Midbrain (tissue), 1 donor: ENCODE results near the gene HOPX.
"Not testable (repeated sequence)": the region's sequence is repeated elsewhere in the genome, so short reads cannot be mapped to it uniquely, and the experiment has no call there.

Experiments
- DNase-seq: peaks from one replicate; lab custom pipeline; 2025; lab: John Stamatoyannopoulos, UW

Gene HOPX, protein sequence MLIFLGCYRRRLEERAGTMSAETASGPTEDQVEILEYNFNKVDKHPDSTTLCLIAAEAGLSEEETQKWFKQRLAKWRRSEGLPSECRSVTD

DNA sequence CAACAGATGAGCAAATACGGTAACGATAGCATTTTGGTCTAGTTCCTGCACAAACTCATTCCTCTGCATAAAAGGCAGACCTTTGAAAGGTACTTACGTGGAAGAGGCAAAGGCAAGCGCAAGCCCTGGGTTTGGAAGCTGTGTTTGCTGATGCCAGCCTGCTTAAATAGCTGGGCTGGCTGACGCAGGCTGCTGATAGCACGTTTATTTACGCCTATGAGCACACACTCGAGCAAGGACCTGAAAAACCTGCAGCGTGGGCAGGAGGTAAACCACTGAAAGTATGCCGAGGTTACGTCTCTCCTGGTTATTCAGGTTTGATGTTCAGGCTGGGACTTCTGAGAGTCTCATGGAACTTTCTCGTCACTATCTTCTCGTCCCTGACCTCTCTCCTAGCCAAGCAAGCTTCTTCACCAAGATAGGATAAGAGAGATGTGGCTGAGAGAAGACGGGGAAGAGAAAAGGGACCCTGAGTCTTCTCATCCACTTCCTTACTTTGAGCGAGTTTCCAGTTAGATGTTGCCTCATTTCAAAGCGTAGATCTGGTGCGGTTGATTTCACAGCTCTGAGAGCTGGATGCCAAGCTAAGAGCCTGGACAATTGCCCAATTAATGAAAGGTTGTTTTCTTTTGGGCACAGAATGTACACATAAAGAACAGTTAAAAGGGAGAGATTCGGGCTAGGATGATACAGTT is at the start of gene HOPX:
HOPX (minus strand) TSS at position 139 of the 695 bp plus-strand sequence. CDS start 23,480 bp downstream, outside the sequence.
- peak; percentile 19 for DNase-seq

DNA sequence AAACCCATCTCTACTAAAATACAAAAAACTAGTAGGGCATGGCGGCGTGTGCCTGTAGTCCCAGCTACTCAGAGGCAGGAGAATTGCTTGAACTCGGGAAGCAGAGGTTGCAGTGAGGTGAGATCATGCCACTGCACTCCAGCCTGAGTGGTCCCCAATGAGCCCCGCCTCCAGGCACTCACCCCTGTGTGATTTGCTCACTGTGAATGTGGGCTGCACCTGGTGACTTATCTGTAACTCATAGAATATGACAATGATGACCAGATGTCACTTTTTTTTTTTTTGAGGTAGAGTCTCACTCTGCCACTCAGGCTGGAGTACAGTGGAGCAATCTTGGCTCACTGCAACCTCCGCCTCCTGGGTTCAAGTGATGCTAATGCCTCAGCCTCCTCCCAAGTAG is 49.0 kb upstream of the HOPX start:
- DNase-seq = no peak

DNA sequence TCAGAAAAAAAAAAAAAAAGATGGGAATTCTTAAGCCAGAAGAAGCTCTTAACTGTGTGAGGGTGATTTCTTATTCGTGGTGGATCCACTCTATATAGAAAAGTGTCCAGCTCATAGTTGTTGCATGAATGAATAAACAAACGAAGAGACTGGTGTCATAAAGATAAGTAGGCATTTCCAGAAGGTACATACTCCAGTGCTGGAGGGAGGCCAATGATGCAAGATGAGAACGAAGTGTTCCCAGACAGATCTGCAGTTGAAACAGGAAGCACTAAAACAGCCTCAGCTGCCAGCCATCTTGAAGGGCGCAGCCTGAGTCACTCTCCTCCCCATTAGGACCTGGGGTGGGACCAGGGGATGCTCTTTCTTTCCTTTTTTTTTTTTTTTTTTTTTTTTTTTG is 47.4 kb upstream of the HOPX start:
- no peak for DNase-seq

DNA sequence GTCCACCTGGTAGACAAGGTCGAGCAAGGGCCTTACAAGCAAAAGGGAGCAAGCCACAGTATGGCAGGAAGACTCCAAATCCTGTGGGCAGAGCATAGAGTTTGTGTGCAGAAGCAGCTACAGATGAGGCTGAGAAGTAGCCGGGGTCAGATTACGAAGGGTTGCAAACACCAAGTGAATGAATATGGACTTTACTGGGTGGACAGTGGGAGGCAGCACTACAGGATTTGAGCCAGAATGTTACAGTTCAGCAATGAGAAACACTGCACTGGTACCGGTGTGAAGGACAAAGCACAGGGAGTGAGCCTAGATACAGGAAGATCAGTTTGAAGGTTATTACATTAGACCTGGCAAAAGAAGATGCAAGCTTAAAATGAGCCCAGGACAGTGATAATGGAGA is 46.1 kb upstream of the HOPX start:
- DNase-seq = no peak

DNA sequence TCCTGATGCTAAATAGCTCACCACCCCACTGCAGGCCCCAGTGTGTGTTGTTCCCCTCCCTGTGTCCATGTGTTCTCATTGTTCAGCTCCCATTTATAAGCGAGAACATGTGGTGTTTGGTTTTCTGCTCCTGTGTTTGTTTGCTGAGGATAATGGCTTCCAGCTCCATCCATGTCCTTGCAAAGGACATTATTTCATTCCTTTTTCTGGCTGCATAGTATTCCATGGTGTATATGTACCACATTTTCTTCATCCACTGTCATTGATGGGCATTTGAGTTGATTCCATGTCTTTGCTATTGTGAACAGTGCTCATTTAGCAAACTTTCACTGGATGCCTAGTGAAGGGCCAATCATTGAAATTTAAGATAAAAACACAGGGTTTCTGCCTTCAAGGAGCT is 45.5 kb upstream of the HOPX start:
- DNase-seq = not testable (repeated sequence)

DNA sequence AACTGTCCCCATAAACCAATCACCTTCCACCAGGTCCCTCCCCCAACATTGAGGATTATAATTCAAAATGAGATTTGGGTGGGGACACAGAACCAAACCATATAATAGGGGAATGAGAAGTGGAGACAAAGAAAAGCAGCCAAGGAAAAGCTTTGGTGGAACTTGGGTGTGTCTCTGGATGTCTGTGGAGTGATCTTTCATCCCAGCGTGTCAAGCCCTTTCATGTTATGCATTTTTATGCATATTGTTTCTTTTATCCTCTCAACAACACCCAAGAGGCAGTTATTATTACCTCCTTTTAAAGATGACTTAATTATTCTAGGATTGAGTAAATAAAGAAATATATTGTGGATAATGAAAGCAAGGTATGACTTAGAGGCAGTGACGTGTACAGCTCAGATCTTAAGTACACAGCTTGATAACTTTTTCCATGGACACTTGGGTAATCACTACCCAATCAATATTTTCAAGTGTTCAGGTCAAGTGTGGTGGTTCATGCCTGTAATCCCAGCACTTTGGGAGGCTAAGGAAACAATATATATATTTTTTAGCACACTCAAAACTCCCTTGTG is 42.6 kb upstream of the HOPX start:
- no peak for DNase-seq

DNA sequence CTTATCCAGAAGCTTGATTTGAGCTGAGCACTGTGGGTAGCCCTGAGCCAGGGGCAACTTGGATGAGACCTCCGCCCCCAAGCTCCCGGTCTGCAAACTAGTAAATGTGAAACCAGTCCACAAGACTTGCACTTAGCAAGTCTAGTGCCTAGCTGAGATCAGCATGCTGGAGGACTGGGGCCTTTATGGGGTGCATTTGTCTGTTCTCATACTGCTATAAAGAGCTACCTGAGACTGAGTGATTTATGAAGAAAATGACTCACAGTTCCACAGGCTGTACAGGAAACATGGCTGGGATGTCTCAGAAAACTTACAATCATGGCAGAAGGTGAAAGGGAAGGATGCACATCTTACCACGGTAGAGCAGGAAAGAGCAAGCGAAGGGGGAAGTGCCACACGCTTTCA is 42.1 kb upstream of the HOPX start:
- DNase-seq = no peak

DNA sequence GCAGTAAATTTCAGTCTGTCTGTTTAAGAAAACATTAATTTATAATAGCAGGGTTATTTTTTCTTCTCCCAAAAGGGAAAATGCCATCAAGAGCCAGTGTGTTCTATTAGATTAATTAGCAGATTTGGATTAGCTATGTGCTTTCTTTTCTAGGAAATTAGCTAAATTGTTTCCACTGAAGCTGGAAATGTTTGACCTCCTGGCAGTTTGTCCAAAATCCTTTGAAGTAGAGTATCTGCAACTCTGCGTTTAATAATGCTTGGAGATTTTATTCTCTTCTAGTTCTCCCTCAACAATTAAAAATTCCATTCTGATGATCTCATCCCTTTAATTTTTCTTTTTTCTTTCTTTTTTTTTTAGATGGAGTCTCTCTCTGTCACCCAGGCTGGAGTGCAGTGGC is 27.1 kb upstream of the HOPX start:
- no peak for DNase-seq

DNA sequence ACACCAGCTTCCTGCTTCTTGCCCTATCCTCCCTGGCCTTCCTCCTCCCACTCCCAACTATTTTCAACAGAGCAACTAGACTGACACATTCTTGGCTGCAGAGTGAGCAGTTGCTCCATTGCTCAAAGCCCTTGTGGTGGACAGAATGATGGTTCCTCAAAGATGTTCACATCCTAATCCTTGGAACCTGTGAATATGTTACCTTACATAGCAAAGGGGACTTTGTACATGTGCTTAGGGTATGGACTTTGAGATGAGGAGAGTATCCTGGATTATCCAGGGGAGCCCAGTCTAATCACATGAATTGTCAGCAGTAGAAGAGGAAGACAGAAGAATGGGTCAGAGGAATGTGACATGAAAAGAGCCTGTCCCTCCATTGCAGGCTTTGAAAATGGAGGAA is 24.9 kb upstream of the HOPX start:
- no peak for DNase-seq

DNA sequence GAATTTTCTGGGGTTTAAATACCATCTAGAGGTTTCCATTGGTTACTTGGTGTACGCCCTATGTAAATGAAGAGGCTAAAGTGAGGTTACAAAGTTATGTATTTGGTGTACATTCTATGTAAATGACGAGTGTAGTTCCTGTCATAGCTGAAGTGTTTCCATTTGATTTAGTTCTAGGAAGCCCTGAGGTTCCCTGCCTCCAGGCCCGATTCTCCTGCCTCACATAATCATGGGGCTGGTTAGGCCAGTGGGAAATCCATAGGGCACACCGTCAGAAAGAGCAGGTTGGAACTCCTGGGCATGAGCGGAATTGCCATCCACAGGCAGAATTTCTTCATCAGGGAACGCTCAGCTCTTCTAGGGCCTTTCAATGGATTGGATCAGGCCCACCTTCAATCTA is 24.2 kb upstream of the HOPX start:
- DNase-seq = no peak

DNA sequence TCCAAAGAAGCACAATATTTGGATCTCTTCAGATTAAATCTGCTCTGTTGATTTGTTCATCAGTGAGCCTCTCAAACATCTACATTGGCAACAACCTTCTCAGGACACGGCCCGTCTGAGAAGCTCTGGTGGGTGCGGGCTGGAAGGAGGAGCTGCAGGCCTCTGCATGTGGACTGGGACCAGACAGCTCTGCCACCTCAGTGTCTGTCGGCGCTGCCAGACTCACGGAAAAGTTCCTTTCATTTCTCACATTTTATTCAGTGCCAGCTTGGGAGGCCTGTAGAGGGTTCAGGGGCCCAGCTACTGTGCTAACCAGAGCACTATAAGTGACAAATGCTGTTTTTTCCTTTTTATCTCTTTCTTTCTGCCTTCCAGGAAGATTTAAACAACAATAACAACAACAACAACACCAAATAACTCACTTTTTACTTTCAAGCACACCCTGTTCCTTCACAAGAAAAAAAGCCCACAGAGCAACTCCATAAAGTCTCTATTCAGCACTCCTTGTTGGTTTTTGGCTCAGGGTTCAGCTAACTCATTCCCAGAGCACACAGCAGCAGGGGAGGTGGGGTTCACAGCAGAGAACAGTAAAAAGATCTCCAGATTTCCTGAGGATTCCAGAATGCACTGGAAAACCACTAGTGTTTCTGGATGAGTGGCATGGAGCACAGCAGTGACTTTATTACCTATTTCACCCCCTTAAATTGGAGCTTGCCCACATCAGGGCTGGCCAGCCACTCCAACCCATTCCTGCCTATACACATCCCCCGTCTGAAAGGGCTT is 23.2 kb upstream of the HOPX start:
- peak; percentile 34 for DNase-seq

DNA sequence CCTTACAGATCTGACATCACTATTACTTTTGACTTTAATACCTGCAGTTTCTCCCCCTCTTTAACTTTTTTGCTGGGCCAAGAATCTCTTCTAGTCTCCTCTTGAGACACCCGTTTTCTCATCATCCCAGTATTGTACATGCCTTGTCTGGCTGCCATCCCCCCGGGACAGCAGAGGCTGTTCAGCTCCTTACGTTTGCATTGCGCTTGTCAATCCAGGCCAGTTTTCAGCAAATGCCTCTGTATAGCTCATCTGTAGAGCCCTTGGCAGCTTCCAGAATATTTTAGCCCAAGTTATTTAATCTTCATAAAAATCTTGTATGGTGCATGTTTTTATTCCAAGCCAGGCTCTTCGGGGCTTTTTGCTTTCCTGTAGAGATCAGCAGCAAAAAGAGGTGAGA is 22.3 kb upstream of the HOPX start:
- DNase-seq = no peak

DNA sequence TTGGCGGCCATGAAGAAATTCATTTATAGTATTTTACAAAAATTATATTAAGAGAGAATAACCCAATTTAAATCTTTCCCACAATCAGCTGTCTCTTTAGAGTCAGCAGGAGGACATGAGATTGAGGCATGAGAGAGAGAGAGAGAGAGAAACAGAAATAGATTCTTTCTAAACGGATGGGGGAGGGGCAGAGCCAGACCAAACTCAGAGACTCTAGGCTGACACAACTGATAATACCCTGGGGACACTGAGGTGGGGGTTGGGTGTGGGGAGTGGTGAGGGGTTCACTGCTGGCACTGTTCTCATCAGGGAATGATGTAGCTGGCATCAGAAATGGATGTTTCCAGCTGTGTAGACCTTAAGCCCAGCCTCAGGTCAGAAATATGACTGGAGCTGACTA is 20.5 kb upstream of the HOPX start:
- DNase-seq = no peak

DNA sequence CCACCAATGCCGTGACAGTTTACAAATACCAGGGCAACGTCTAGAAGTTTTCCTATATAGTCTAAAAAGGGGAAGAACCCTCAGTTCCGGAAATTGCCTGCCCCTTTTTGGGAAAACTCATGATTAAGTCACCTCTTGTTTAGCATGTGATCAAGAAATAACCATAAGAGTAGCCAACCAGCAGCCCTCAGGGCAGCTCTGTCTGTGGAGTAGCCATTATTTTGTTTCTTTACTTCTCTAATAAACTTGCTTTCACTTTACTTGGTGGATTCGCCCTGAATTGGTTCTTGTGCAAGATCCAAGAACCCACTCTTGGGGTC is 20.0 kb upstream of the HOPX start:
- DNase-seq = no peak

DNA sequence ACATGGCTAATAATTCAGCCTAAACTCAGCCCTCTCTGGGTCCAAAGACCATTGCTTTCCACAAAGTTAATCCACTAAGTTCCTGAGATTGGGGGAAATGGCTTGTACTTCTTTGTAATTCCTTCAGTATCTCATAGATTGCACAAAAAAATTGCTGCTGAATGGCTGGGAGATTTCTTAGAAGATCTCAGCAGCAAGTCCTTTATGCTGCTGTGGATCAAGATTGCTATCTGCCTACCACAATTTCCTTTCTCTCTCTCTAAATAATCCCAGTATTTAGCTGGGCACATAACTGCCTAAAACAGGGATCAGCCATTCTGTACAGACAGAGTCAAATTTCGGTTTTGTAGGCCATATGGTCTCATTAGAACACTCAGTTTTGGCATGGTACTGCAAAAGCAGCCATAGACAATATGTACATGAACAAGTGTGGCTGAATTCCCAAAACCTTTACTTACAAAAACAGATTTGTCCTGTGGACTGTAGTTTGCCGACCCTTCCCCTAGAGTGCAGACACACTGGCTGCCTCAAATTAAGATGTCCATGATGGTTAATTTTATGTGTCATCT is 18.5 kb upstream of the HOPX start:
- no peak for DNase-seq

DNA sequence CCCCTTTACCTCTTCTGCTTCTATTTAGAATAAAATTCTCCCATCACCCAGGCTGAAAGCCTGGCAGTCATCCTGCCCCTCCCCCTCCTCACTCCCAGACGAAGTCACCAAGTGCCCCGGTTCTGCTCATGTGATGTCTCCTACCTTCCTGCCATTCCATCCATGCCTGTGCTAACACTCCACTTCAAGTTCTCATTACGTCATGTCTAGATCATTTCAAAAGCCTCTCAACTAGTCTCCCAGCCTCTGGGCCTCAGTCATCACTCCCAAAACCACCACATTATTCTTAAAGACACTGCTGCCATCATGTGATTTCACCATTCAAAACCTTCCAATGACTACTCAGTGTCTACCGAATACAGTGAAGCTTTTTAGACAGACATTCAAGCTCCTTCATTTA is 17.2 kb upstream of the HOPX start:
- no peak for DNase-seq

DNA sequence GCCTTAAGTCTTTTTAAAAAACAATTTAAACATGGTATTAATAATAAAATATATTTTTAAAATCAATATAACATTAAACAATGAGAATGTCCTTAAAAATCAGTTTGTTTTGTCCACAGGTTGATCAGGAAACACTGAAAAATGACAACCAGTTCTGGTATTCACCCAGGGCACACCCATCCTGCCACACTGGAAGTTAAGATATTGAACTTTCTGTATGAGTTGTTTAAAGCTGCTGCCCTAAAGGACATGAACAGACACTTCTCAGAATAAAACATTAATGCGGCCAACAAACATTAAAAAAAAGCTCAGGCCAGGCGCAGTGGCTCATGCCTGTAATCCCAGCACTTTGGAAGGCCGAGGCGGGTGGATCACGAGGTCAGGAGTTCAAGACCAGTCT is 15.0 kb upstream of the HOPX start:
- no peak for DNase-seq

DNA sequence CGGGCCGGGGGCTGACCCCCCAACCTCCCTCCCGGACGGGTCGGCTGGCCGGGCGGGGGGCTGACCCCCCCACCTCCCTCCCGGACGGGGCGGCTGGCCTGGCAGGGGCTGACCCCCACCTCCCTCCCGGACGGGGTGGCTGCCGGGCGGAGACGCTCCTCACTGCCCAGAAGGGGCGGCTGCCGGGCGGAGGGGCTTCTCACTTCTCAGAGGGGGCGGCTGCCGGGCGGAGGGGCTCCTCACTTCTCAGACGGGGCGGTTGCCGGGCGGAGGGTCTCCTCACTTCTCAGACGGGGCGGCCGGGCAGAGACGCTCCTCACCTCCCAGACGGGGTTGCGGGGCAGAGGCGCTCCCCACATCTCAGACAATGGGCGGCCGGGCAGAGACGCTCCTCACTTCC is 12.4 kb upstream of the HOPX start:
- DNase-seq = not testable (repeated sequence)

DNA sequence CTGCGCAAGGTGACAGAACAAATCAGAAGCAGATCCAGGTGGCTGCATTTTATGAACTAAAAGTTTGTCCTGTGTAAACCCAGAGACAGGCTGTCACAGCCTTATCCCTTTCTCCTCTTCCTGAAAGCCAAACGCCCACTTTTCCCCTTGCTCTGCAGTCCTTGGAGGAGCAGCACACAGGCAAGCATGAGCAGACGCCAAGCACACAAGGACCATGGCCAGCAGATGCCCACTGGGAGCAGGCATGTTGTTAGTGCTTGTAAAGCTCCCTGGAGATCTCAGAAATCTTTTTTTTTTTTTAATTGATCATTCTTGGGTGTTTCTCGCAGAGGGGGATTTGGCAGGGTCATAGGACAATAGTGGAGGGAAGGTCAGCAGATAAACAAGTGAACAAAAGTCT is 11.5 kb upstream of the HOPX start:
- DNase-seq = no peak

DNA sequence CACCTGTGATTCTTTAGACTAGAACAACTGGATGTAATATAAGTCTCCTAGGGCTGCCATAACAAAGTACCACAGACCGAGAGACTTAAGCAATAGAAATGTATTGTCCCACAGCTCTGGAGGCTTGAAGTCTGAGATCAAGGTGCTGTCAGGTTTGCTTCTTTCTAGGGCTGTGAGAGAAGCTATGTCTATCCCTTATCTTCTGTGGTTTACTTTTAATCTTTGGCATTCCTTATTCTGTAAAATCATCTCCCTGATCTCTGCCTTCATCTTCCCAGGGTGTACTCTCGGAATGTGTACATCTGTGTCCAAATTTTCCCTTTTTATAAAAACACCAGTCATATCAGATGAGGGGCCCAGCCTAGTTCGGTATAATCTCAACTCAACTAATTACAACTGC is 10.3 kb upstream of the HOPX start:
- no peak for DNase-seq

DNA sequence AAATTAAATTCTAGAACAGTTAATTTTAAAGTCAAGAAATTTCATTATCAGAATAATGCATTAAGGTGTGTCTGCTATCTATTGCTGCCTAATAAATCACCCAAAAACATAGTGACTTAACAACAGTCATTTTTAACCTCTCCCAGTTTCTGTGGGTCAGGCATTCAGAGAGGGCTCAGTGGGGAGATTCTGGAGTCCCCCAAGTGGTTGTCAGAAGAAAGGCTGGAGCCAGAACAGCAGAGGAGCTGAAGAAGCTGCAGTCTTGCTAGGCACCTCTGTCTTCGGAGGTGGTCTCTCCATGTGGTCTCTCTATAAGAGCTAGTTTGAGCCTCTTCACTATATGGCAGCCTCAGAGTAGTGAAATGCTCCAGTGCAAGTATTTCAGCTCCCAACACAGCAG is 9.3 kb upstream of the HOPX start:
- no peak for DNase-seq

DNA sequence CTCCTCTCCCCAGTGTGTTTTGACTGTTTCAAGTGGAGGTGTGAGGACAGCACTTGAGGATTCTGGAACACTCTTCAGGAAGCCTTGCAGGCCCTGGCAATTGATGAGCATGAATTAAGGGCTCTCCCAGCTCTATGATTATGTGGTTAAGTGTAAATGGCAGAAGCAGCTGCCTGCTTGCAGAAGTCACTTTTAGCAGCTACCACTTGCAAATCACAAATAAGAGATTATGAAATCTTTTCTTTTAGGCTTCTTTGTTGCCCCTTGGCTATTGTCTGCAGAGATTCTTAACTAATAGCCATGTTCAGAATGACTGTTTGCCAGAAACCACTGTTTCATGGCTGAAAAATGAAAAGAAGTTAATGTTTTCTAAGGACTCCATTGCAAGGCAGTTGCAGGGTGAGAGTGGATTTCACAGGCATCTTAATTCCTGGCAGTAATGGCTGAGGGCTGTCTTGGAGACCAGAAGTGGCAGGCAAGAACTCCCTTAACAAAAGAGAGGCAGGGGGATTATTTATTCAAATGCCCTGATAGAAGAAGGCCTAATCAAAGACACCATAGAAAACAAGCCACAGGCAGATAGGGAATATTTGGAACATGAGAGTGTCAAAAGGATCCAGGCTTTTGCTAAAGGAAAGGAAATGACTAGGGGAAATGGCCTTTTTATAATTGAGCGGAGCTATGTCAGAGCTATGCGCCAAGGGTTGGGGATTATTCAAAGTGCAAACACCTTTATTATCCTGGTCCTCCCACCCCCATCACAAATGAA is 8.3 kb upstream of the HOPX start:
- DNase-seq = no peak
